Erythroblast (primary cell): ENCODE data around the gene MAP3K21.

ENCODE experiments used
- GATA1 ChIP-seq: IDR thresholded peaks from 2 replicates; pipeline ENCODE4 v1.6.1; 2011; ENCODE audit warnings: low read depth, mild to moderate bottlenecking, control low read depth, low read length, moderate library complexity
- POLR2A ChIP-seq: IDR thresholded peaks from 2 replicates; pipeline ENCODE4 v1.6.1; 2011; ENCODE audit warnings: mild to moderate bottlenecking, low read length

GRCh38 chr1:233406994-233407631 lies 79.6 kb downstream of the MAP3K21 start:
- TF ChIP-seq POLR2A, result no peak
- TF ChIP-seq GATA1, result no peak
